Activated CD4-positive, alpha-beta T cell treated with anti-CD3 and anti-CD28 coated beads, Interleukin-2, amount 50 U/mL, for 48 hours (primary cell): ENCODE measurements around the gene DDIT3.
"Not testable (repeated sequence)": the region's sequence is repeated elsewhere in the genome, so short reads cannot be mapped to it uniquely, and the experiment has no call there.

Experiments
- DNase-seq, 2 experiments: peaks; one replicate each; pipeline ENCODE4 v3.0.0-alpha.2; 2020

The DDIT3 gene

GRCh38 chr12:57524814-57525614 is 4.7 kb upstream of the DDIT3 start:
- DNase-seq = no peak

- peak; percentile 19 to 20 for DNase-seq
These were observed 3.6 kb upstream of the DDIT3 start for GRCh38 chr12:57523706-57524614.

- peak; percentile 36 to 46 for DNase-seq
These were observed 2.8 kb upstream of the DDIT3 start for GRCh38 chr12:57522887-57523705.

- DNase-seq = peak; percentile 88 to 90
These were observed 1.9 kb upstream of the DDIT3 start, which contains the start of gene MBD6 for GRCh38 chr12:57522011-57522886. Gene MBD6 (plus strand): TSS chr12:57522824. CDS start chr12:57524304, 1,480 bp downstream.

GRCh38 chr12:57521525-57522010 is 1.3 kb upstream of the DDIT3 start:
- DNase-seq = peak; percentile 17 to 30

- DNase-seq = peak; percentile 36 to 43
These were observed 590 bp downstream of the DDIT3 start for GRCh38 chr12:57519796-57520052.

- DNase-seq = peak in 1 of 2 experiments; percentile 32
These were observed 1.2 kb downstream of the DDIT3 start for GRCh38 chr12:57518920-57519795.

- no peak for DNase-seq
These were observed 2.0 kb downstream of the DDIT3 start for GRCh38 chr12:57518176-57518919.

- DNase-seq = not testable (repeated sequence)
These were observed 2.6 kb downstream of the DDIT3 start for GRCh38 chr12:57517718-57518117.

- DNase-seq = no peak
These were observed 3.1 kb downstream of the DDIT3 start for GRCh38 chr12:57517187-57517586.

GRCh38 chr12:57516617-57517153 is 3.6 kb downstream of the DDIT3 start:
- DNase-seq = no peak

- DNase-seq = no peak
These were observed 4.3 kb downstream of the DDIT3 start for GRCh38 chr12:57515934-57516541.

GRCh38 chr12:57515408-57515933 is 4.8 kb downstream of the DDIT3 start:
- no peak for DNase-seq

GRCh38 chr12:57514720-57515407 is 5.5 kb downstream of the DDIT3 start:
- DNase-seq = no peak

- DNase-seq = not testable (repeated sequence)
These were observed 6.1 kb downstream of the DDIT3 start for GRCh38 chr12:57514246-57514645.

- not testable (repeated sequence) for DNase-seq
These were observed 6.6 kb downstream of the DDIT3 start for GRCh38 chr12:57513677-57514076.

GRCh38 chr12:57513266-57513665 is 7.0 kb downstream of the DDIT3 start:
- no peak for DNase-seq

GRCh38 chr12:57512665-57513064 is 7.6 kb downstream of the DDIT3 start:
- DNase-seq = no peak
